ENCODE data around the gene PSMA3. TPM values are rescaled to one million over a fixed set of nuclear protein-coding genes. Genes with fewer than 3 reads are reported as not detected.
"Not testable (repeated sequence)": the region's sequence is repeated elsewhere in the genome, so short reads cannot be mapped to it uniquely, and the experiment has no call there.

The PSMA3 gene
- total RNA-seq, 1 experiment from 2014 or later, result 277 TPM

DNA sequence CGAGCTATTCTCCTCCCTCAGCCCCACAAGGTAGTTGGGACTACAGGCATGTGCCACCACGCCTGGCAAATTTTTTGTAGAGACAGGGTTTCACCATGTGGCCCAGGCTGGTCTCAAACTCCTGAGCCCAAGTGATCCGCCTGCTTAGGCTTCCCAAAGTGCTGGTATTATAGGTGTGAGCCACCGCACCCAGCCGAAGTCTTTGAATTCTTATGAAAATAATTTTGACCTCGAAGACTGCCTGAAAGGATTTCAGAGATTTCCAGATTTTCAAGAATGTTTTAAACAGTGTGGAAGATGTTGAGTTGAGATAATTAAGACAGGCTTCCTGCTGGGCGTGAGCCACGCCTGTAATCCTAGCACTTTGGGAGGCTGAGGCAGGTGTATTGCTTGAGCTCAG lies 5.0 kb downstream of the PSMA3 start:
- H3K4me2 ChIP-seq, result no peak overlapping the region
- no peaks in the 10 kb centered on the region for H3K9me2 ChIP-seq (ENCODE audit: insufficient read depth)
- H3K27me3 ChIP-seq (ENCODE audit: insufficient read depth, low read depth), result no peaks in the 10 kb centered on the region
- no peak for TF ChIP-seq EZH2 (IDR thresholded peaks at IDR 0.05; ENCODE audit: low read depth)
- TF ChIP-seq, protein P1, sequence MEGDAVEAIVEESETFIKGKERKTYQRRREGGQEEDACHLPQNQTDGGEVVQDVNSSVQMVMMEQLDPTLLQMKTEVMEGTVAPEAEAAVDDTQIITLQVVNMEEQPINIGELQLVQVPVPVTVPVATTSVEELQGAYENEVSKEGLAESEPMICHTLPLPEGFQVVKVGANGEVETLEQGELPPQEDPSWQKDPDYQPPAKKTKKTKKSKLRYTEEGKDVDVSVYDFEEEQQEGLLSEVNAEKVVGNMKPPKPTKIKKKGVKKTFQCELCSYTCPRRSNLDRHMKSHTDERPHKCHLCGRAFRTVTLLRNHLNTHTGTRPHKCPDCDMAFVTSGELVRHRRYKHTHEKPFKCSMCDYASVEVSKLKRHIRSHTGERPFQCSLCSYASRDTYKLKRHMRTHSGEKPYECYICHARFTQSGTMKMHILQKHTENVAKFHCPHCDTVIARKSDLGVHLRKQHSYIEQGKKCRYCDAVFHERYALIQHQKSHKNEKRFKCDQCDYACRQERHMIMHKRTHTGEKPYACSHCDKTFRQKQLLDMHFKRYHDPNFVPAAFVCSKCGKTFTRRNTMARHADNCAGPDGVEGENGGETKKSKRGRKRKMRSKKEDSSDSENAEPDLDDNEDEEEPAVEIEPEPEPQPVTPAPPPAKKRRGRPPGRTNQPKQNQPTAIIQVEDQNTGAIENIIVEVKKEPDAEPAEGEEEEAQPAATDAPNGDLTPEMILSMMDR (conservative IDR thresholded peaks at IDR 0.05), result no peak
- intact Hi-C loops (cut with micrococcal nuclease; ENCODE audit: unreplicated experiment), result loop anchor here (10.0 kb wide), 1 partner anchor 145 kb away; no protein-coding TSS in a partner anchor
- H3K27ac ChIP-seq, result no peak overlapping the region
- ChIA-PET POLR2A (ENCODE audit: unreplicated experiment) (no interaction called here), CTCF (no interaction called here)
- no peak for DNase-seq
- no peaks in the 10 kb centered on the region for H3K9me3 ChIP-seq (ENCODE audit: insufficient read depth, low read depth)
- peaks cover 45% of the 10 kb centered on the region for H3K36me3 ChIP-seq (ENCODE audit: low read depth)
- peaks cover 33% of the 10 kb centered on the region for H3F3A ChIP-seq (ENCODE audit: insufficient read depth, low read depth)
- no TSS peak for BruUV-seq (replicated peaks)
- H3K4me1 ChIP-seq (replicated peaks; ENCODE audit: insufficient read depth), result peaks cover 18% of the 10 kb centered on the region
- H2AFZ ChIP-seq, result no peak overlapping the region
- no peak overlapping the region for H3K4me3 ChIP-seq
- peaks cover 88% of the 10 kb centered on the region for H3K79me2 ChIP-seq (ENCODE audit: low read depth)
- peaks cover 56% of the 10 kb centered on the region for H4K20me1 ChIP-seq (ENCODE audit: insufficient read depth)

DNA sequence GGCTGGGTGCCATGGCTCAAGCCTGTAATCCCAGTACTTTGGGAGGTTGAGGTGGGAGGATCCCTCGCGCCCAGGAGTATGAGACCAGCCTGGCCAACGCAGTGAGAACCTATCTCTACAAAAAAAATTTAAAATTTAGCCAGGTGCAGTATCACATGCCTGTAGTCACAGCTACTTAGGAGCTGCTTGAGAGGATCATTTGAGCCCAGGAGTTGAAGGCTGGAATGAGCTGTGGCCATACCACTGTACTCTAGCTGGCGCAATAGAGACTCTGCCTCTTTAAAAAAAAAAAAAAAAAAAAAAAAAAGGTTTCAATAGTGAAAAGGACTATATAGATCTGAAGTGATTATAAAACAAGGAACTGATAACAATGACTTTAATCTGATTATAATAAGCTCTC lies 13.5 kb downstream of the PSMA3 start:
- peaks cover 39% of the 10 kb centered on the region for H3K36me3 ChIP-seq (ENCODE audit: low read depth)
- H3K4me2 ChIP-seq, result no peak overlapping the region
- H3K27me3 ChIP-seq (ENCODE audit: insufficient read depth, low read depth), result no peaks in the 10 kb centered on the region
- CTCF ChIA-PET, result no interaction called here
- DNase-seq, result no peak
- TF ChIP-seq, protein P1 (conservative IDR thresholded peaks at IDR 0.05), result no peak
- TF ChIP-seq EZH2 (IDR thresholded peaks at IDR 0.05; ENCODE audit: low read depth), result no peak
- no peaks in the 10 kb centered on the region for H3K4me1 ChIP-seq (replicated peaks; ENCODE audit: insufficient read depth)
- POLR2A ChIA-PET (ENCODE audit: unreplicated experiment), result interaction anchor here (0.7 kb wide), 1 partner anchor 40 kb away, joined by 6 read pairs; the partner anchor contains the start of gene ARID4A
- no peaks in the 10 kb centered on the region for H3K9me2 ChIP-seq (ENCODE audit: insufficient read depth)
- peaks cover 10% of the 10 kb centered on the region for H3F3A ChIP-seq (ENCODE audit: insufficient read depth, low read depth)
- H3K9me3 ChIP-seq (ENCODE audit: insufficient read depth, low read depth), result no peaks in the 10 kb centered on the region
- intact Hi-C loops (cut with micrococcal nuclease; ENCODE audit: unreplicated experiment), result no loop called here
- no TSS peak for BruUV-seq (replicated peaks)
- H3K27ac ChIP-seq, result no peak overlapping the region
- H3K79me2 ChIP-seq (ENCODE audit: low read depth), result peaks cover 16% of the 10 kb centered on the region
- no peak overlapping the region for H3K4me3 ChIP-seq
- H2AFZ ChIP-seq, result no peak overlapping the region
- peaks cover 48% of the 10 kb centered on the region for H4K20me1 ChIP-seq (ENCODE audit: insufficient read depth)

DNA sequence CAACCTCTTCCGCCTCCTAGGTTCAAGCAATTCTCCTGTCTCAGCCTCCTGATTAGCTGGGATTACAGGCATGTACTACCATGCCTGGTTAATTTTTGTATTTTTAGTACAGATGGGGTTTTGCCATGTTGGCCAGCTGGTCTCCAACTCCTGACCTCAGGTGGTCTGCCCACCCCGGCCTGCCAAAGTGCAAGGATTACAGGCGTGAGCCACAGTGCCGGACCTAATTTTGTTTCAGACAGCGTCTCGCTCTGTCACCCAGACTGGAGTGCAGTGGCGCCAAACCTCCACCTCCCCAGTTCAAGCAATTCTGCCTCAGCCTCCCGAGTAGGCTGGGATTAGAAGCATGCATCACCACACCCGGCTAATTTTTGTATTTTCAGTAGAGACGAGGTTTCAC lies 17.4 kb downstream of the PSMA3 start:
- H3K4me1 ChIP-seq (replicated peaks; ENCODE audit: insufficient read depth); POLR2A ChIA-PET (ENCODE audit: unreplicated experiment); H3K9me3 ChIP-seq (ENCODE audit: insufficient read depth, low read depth); H3K79me2 ChIP-seq (ENCODE audit: low read depth); CTCF ChIA-PET; H3K9me2 ChIP-seq (ENCODE audit: insufficient read depth); H3K27me3 ChIP-seq (ENCODE audit: insufficient read depth, low read depth); BruUV-seq (replicated peaks); H2AFZ ChIP-seq; DNase-seq; intact Hi-C loops (cut with micrococcal nuclease; ENCODE audit: unreplicated experiment); H3K4me3 ChIP-seq; H3K27ac ChIP-seq; H3K4me2 ChIP-seq: not testable (repeated sequence)
- H4K20me1 ChIP-seq (ENCODE audit: insufficient read depth), result peaks cover 34% of the 10 kb centered on the region
- H3F3A ChIP-seq (ENCODE audit: insufficient read depth, low read depth), result peaks cover 29% of the 10 kb centered on the region
- H3K36me3 ChIP-seq (ENCODE audit: low read depth), result peaks cover 55% of the 10 kb centered on the region

DNA sequence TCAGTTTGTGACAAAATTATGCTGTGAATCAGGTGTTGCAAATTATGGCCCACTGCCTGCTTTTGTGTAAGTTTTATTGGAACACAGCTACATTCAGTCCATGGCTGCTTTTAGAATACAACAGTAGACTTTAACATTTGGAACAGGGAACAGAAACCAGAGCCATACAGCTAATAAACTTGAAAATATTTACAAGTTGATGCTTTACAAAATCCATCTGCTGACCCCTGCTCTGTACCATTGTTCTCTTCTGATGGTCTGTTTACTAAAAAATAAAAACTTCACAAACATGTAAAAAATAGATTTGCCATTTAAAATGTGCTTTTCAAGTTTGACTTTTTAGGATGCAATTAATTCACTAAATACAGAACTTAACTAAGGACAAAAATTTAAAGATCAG lies 20.8 kb downstream of the PSMA3 start:
- Histone ChIP-seq H3K27me3 (ENCODE audit: insufficient read depth, low read depth) (no peaks in the 10 kb centered on the region), H3K4me3 (no peak overlapping the region), H3K4me2 (no peak overlapping the region), H3K9me2 (ENCODE audit: insufficient read depth) (no peaks in the 10 kb centered on the region), H2AFZ (no peak overlapping the region), H3K79me2 (ENCODE audit: low read depth) (no peaks in the 10 kb centered on the region; the same call in 1 of the 2 replicates), H3K4me1 (replicated peaks; ENCODE audit: insufficient read depth) (no peaks in the 10 kb centered on the region), H3K36me3 (ENCODE audit: low read depth) (peaks cover 47% of the 10 kb centered on the region), H3K9me3 (ENCODE audit: insufficient read depth, low read depth) (no peaks in the 10 kb centered on the region), H4K20me1 (ENCODE audit: insufficient read depth) (peaks cover 35% of the 10 kb centered on the region; the same call in 1 of the 2 replicates), H3K27ac (no peak overlapping the region; the same call in 1 of the 2 replicates), H3F3A (ENCODE audit: insufficient read depth, low read depth) (peaks cover 29% of the 10 kb centered on the region; the same call in 1 of the 2 replicates)
- POLR2A ChIA-PET (ENCODE audit: unreplicated experiment), result interaction anchor here (0.7 kb wide), 1 partner anchor 93 kb away, joined by 3 read pairs; no protein-coding TSS in a partner anchor
- BruUV-seq (replicated peaks), result no TSS peak
- no peak for TF ChIP-seq EZH2 (IDR thresholded peaks at IDR 0.05; ENCODE audit: low read depth)
- TF ChIP-seq, protein P1 (conservative IDR thresholded peaks at IDR 0.05), result no peak
- DNase-seq, result no peak
- intact Hi-C loops (cut with micrococcal nuclease; ENCODE audit: unreplicated experiment), result no loop called here
- CTCF ChIA-PET, result no interaction called here

All from PC-9 (cell line).